ENCODE results near the gene ZNF219. TPM values are rescaled to one million over a fixed set of nuclear protein-coding genes. Genes with fewer than 3 reads are reported as not detected.

Gene ZNF219
- total RNA-seq, 1 donor from 2014 or later = 31.9 TPM

GRCh38 chr14:21071225-21072030, 27.0 kb downstream of the ZNF219 start:
- Histone ChIP-seq H3K79me2 (ENCODE audit: insufficient read depth, low read length) (peaks cover 49% of the 10 kb centered on the region), H3K4me2 (ENCODE audit: low read length) (peak overlapping the region; percentile 99), H3K27ac (ENCODE audit: low read depth, low read length) (peak overlapping the region; percentile 97), H3K4me3 (ENCODE audit: insufficient read depth, low read depth, low read length) (peak overlapping the region; percentile 81), H3K9ac (ENCODE audit: low read length) (peak overlapping the region; percentile 98), H3K36me3 (ENCODE audit: insufficient read depth, low read length) (peaks cover 26% of the 10 kb centered on the region), H3K9me3 (ENCODE audit: insufficient read depth, low read depth, low read length) (no peaks in the 10 kb centered on the region), H3K4me1 (ENCODE audit: insufficient read depth, low read length) (peaks cover 32% of the 10 kb centered on the region), H2AFZ (ENCODE audit: low read depth, low read length) (peak overlapping the region; percentile 58), H3K27me3 (ENCODE audit: insufficient read depth, low read length) (no peaks in the 10 kb centered on the region), H4K20me1 (ENCODE audit: insufficient read depth, low read length) (peaks cover 45% of the 10 kb centered on the region)
- H3K27me3 Mint-ChIP-seq (ENCODE audit: low read depth, unreplicated experiment) = no peaks in the 10 kb centered on the region
- peak overlapping the region; percentile 94 for H3K4me3 Mint-ChIP-seq (ENCODE audit: unreplicated experiment)
- FAIRE-seq = no peak
- peaks cover 29% of the 10 kb centered on the region for H3K4me1 Mint-ChIP-seq (ENCODE audit: low read depth, unreplicated experiment)
- TF ChIP-seq EZH2 (IDR thresholded peaks at IDR 0.05; ENCODE audit: insufficient read depth, low read length) = no peak
- TF ChIP-seq CTCF (IDR thresholded peaks at IDR 0.05; ENCODE audit: insufficient read depth, low read depth, low read length) = no peak
- peaks cover 21% of the 10 kb centered on the region for H3K36me3 Mint-ChIP-seq (ENCODE audit: low read depth, unreplicated experiment)
- no peaks in the 10 kb centered on the region for H3K9me3 Mint-ChIP-seq (ENCODE audit: unreplicated experiment)
- H3K27ac Mint-ChIP-seq (ENCODE audit: unreplicated experiment) = peak overlapping the region; percentile 98
- peak; percentile 94 for DNase-seq (ENCODE audit: low read depth)

GRCh38 chr14:21070610-21071224, 27.7 kb downstream of the ZNF219 start:
- H3K27ac ChIP-seq (ENCODE audit: low read depth, low read length) = peak overlapping the region; percentile 97
- peaks cover 38% of the 10 kb centered on the region for H4K20me1 ChIP-seq (ENCODE audit: insufficient read depth, low read length)
- Mint-ChIP-seq H3K9me3 (ENCODE audit: unreplicated experiment) (no peaks in the 10 kb centered on the region), H3K36me3 (ENCODE audit: low read depth, unreplicated experiment) (peaks cover 15% of the 10 kb centered on the region), H3K27me3 (ENCODE audit: low read depth, unreplicated experiment) (no peaks in the 10 kb centered on the region), H3K4me1 (ENCODE audit: low read depth, unreplicated experiment) (peaks cover 29% of the 10 kb centered on the region), H3K27ac (ENCODE audit: unreplicated experiment) (peak overlapping the region; percentile 98), H3K4me3 (ENCODE audit: unreplicated experiment) (peak overlapping the region; percentile 94)
- H3K9ac ChIP-seq (ENCODE audit: low read length) = peak overlapping the region; percentile 98
- peak overlapping the region; percentile 58 for H2AFZ ChIP-seq (ENCODE audit: low read depth, low read length)
- peaks cover 32% of the 10 kb centered on the region for H3K4me1 ChIP-seq (ENCODE audit: insufficient read depth, low read length)
- peaks cover 19% of the 10 kb centered on the region for H3K36me3 ChIP-seq (ENCODE audit: insufficient read depth, low read length)
- TF ChIP-seq EZH2 (IDR thresholded peaks at IDR 0.05; ENCODE audit: insufficient read depth, low read length) = no peak
- no peak for TF ChIP-seq CTCF (IDR thresholded peaks at IDR 0.05; ENCODE audit: insufficient read depth, low read depth, low read length)
- DNase-seq (ENCODE audit: low read depth) (peak; percentile 27), FAIRE-seq (no peak)
- H3K79me2 ChIP-seq (ENCODE audit: insufficient read depth, low read length) = peaks cover 42% of the 10 kb centered on the region
- H3K4me3 ChIP-seq (ENCODE audit: insufficient read depth, low read depth, low read length) = peak overlapping the region; percentile 81
- H3K9me3 ChIP-seq (ENCODE audit: insufficient read depth, low read depth, low read length) = no peaks in the 10 kb centered on the region
- peak overlapping the region; percentile 99 for H3K4me2 ChIP-seq (ENCODE audit: low read length)
- H3K27me3 ChIP-seq (ENCODE audit: insufficient read depth, low read length) = no peaks in the 10 kb centered on the region
